NCI-H510A (cell line): ENCODE data around the gene ZNF91.
"Not testable (repeated sequence)": the region's sequence is repeated elsewhere in the genome, so short reads cannot be mapped to it uniquely, and the experiment has no call there.

ENCODE experiments used
- DNase-seq: peaks from one replicate; lab custom pipeline; 2025; lab: John Stamatoyannopoulos, UW

ZNF91 gene

GRCh38 chr19:23395041-23395721, at the start of gene ZNF91:
TSS of gene ZNF91 (minus strand) at chr19:23395471. CDS start at chr19:23395354, 117 bp downstream.
- peak; percentile 93 for DNase-seq

- no peak for DNase-seq
Measured at GRCh38 chr19:23440791-23441190, 45.5 kb upstream of the ZNF91 start.

GRCh38 chr19:23440207-23440606, 44.9 kb upstream of the ZNF91 start:
- DNase-seq, result no peak

GRCh38 chr19:23439623-23440022, 44.4 kb upstream of the ZNF91 start:
- DNase-seq, result no peak

- no peak for DNase-seq
Measured at GRCh38 chr19:23437901-23438300, 42.6 kb upstream of the ZNF91 start.

GRCh38 chr19:23436944-23437343, 41.7 kb upstream of the ZNF91 start:
- DNase-seq, result no peak

- DNase-seq, result no peak
Measured at GRCh38 chr19:23436318-23436717, 41.0 kb upstream of the ZNF91 start.

- no peak for DNase-seq
Measured at GRCh38 chr19:23420824-23421223, 25.6 kb upstream of the ZNF91 start.

- not testable (repeated sequence) for DNase-seq
Measured at GRCh38 chr19:23419261-23419660, 24.0 kb upstream of the ZNF91 start.

GRCh38 chr19:23415561-23416191, 20.4 kb upstream of the ZNF91 start:
- no peak for DNase-seq

- no peak for DNase-seq
Measured at GRCh38 chr19:23415034-23415433, 19.8 kb upstream of the ZNF91 start.

GRCh38 chr19:23410155-23410554, 14.9 kb upstream of the ZNF91 start:
- no peak for DNase-seq

- no peak for DNase-seq
Measured at GRCh38 chr19:23409392-23410048, 14.2 kb upstream of the ZNF91 start.

GRCh38 chr19:23407616-23408133, 12.4 kb upstream of the ZNF91 start:
- DNase-seq, result no peak

GRCh38 chr19:23406721-23407120, 11.4 kb upstream of the ZNF91 start:
- no peak for DNase-seq

GRCh38 chr19:23406091-23406490, 10.8 kb upstream of the ZNF91 start:
- DNase-seq, result no peak

GRCh38 chr19:23404676-23405075, 9.4 kb upstream of the ZNF91 start:
- DNase-seq, result no peak

GRCh38 chr19:23403581-23404324, 8.5 kb upstream of the ZNF91 start:
- no peak for DNase-seq

- no peak for DNase-seq
Measured at GRCh38 chr19:23403052-23403451, 7.8 kb upstream of the ZNF91 start.

GRCh38 chr19:23402388-23402787, 7.1 kb upstream of the ZNF91 start:
- no peak for DNase-seq

- DNase-seq, result no peak
Measured at GRCh38 chr19:23401086-23401610, 5.9 kb upstream of the ZNF91 start.

GRCh38 chr19:23399443-23399842, 4.2 kb upstream of the ZNF91 start:
- DNase-seq, result no peak
